GM19035 (cell line): ENCODE results near the gene RIPK4.
"Not testable (repeated sequence)": the region's sequence is repeated elsewhere in the genome, so short reads cannot be mapped to it uniquely, and the experiment has no call there.

Experiments used
- ATAC-seq: cut with Tn5 transposase; IDR thresholded peaks from one replicate; pipeline ENCODE4 v1.9.1; 2021; ENCODE audit not compliant: unreplicated experiment

Gene RIPK4

DNA sequence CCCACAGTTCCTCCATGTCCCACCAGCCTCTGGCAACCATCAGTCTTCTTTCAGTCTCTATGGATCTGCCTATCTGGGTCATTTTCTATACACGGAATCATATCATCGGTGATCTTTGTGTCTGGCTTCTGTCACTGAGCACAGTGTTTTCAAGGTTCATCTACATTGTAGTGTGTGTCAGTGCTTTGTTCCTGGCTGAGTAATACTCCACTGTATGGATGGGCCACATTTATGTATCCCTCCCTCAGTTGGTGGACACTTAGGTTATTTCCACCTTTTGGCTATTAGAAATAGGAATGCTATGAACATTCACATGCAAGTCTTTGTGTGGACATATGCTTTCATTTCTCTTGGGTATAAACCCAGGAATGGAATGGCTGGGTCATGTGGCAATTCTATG is 46.6 kb downstream of the RIPK4 start:
- no peak for ATAC-seq

- ATAC-seq, result no peak
Measured at GRCh38 chr21:41719691-41720090, 47.2 kb downstream of the RIPK4 start.

DNA sequence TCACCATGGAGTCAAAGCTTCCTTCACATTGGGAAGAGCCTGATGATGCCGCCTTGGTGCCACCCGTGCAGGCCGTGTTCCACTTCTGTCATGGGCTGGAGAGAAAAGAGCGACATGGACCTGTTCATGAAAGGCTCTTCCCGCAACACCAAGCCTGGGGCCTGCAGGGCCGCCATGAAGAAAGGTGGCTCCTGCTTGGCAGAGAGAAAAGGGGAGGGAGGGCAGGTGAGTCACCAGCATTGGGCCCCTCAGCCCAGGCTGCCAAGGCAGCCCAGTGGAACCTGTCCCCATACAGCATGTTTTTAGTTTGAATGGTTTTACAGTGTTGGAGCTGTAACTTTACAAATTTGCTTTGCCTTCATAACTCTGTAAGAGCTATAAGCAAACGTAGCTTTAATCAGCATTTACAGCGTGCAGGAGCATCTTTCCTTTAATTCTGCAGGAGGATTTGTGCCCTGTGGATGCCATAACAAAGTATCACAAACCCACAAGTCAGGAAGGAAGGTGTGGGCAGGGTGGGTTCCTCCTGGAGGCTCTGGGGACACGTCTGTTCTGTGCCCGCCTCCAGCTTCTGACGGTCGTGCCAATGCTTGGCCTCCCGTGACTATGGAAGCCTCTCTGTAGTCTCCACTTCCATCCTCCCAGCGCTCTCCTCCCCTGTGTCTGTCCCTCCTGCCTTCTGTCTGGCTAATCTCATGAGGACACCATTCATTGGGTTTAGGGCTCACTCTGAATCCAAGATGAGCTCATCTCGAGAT is 49.1 kb downstream of the RIPK4 start:
- ATAC-seq, result no peak

DNA sequence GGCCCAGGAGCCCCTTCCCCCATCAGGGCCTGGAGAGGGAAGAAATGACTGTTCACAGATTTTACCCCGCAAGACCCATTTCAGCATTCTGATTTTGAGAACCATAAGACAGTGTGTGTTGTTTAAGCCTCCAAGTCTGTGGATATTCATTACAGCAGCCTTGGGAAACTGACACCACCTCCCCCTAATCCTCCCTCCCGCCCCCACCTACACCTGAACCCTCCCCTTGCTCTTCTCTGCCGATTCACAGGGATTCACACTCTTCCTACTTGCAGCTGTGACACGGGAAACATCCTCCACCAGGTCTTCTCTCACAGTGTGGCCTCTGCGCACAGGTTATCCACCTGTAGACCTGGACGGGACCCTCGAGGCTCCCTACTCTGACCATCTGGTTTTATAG is 50.1 kb downstream of the RIPK4 start:
- ATAC-seq, result no peak

DNA sequence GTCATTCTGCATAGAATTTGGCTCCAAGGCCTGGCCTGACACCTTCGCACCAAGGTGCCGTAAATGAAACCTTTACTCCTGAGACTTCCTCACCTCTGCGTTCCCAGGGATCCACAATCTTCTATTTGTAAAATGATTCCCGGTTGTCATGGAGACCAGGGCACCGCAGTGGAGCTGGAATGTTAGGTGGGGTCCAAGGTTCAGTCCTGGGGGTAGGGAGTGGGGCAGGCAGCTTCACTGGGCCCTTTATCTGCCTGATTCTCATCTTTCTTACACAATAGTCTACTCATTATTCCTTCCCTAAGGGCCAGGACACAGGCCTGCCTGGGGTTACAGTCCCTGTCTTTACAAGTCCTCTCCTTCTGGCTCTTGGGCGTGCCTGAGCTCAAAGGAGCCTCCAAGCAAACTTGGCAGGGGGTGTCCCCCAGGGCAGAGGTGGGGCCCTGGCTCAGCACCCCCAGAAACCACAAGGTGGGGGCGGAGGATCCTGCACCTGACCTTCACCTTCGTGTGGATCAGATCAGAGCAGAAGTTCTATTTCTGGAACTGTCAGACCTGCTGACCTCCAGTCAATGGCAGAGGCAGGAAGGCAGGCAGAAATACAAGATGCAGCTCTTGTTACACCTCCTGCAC is 51.1 kb downstream of the RIPK4 start:
- no peak for ATAC-seq

- not testable (repeated sequence) for ATAC-seq
Measured at GRCh38 chr21:41714299-41714865, 52.5 kb downstream of the RIPK4 start.

GRCh38 chr21:41713495-41714281 is 53.2 kb downstream of the RIPK4 start:
- ATAC-seq, result no peak

GRCh38 chr21:41712730-41713129 is 54.1 kb downstream of the RIPK4 start:
- no peak for ATAC-seq

GRCh38 chr21:41712201-41712600 is 54.7 kb downstream of the RIPK4 start:
- no peak for ATAC-seq

GRCh38 chr21:41711416-41712007 is 55.3 kb downstream of the RIPK4 start:
- no peak for ATAC-seq

GRCh38 chr21:41710823-41711160 is 56.1 kb downstream of the RIPK4 start:
- ATAC-seq, result no peak

GRCh38 chr21:41709965-41710822 is 56.7 kb downstream of the RIPK4 start:
- ATAC-seq, result no peak

- ATAC-seq, result no peak
Measured at GRCh38 chr21:41709166-41709565, 57.7 kb downstream of the RIPK4 start.

DNA sequence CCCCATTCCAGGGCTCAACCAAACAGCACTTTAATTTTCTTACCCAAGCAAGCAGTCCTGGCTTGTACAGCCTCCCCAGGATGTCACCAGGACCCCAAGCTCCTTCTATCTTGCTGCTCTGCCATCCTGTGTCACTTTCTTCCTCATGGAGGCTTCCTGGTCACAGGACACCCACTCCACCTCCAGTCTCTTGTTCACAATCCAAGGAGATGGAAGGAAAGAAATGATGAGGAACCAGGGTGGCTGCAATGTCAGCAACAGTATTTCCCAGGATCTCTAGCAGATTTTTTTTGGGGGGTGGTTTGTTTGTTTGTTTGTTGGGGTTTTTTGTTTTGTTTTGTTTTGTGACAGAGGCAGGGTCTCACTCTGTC is 58.9 kb downstream of the RIPK4 start:
- no peak for ATAC-seq

DNA sequence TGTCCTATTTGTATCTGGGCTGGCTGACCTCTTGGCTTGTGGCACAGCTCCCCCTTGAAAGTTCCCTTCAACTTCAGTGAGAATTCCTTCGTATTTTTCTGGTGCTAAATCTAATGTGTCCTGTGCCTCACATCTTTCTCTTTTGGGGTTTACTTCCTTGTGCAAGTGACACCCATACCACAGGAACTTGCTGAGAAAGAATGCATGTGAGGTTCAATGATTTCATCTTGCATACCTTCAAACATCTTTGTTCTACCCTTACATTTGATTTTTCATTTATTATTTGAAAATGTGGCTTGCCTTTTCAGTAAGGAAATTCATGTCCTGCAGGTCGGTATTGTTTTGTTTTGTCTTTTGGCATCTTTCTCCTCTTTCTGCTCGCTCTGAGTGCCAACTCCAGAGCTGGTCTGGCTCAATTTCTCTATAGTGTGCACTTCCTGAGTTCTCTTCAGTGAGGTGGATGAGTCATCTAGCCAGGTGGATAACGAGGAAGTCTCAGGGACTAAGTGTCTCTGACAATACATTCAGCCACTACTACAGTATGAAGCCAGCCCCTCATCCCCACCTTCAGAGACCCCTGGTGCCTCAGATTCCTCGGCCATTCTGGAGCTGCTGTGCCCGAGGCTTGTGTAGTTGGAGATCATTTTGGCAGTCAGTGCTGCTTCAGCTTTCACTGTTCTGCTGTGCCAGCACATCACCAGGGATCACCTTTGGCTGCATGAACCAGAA is 59.5 kb downstream of the RIPK4 start:
- ATAC-seq, result no peak

GRCh38 chr21:41706678-41707077 is 60.2 kb downstream of the RIPK4 start:
- ATAC-seq, result no peak

- no peak for ATAC-seq
Measured at GRCh38 chr21:41706263-41706639, 60.6 kb downstream of the RIPK4 start.

GRCh38 chr21:41705546-41706262 is 61.1 kb downstream of the RIPK4 start:
- ATAC-seq, result no peak

DNA sequence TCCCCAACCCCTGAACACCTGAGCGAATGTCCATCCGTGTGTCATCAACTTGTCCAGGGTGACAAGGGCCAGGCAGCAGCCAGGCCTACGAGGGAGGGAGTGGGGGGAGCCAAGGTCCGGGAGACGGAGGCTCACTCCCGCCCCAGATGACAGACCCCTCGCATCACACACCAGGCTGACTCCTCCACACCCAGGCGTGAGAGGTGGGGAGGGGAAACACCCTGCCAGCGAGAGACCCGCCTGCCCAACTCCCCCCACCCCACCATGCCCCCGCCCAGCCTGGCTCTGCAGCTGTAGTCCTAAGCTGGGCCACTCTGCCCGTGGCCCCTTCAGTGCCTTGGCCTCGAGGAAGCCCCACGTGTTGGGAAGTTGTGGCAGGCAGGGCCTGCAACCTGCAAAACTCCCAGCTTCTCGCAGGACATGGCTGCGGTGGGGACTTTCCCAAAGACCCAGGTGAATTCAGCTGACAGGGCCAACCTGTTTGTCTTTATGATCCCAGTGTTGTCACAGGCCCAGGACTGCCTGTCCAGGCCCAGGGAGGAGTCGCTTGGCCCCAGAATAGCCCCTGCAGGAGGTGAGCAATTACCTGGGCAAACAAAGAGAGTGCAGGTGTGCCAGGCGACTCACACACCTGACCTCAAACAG is 62.9 kb downstream of the RIPK4 start:
- ATAC-seq, result no peak
